GM19351 (cell line): ENCODE results near the gene GAPDHS.

Experiments used
- ATAC-seq: cut with Tn5 transposase; IDR thresholded peaks from one replicate; pipeline ENCODE4 v1.9.1; 2021; ENCODE audit warnings: mild to moderate bottlenecking, moderate library complexity; ENCODE audit not compliant: unreplicated experiment

Gene GAPDHS

DNA sequence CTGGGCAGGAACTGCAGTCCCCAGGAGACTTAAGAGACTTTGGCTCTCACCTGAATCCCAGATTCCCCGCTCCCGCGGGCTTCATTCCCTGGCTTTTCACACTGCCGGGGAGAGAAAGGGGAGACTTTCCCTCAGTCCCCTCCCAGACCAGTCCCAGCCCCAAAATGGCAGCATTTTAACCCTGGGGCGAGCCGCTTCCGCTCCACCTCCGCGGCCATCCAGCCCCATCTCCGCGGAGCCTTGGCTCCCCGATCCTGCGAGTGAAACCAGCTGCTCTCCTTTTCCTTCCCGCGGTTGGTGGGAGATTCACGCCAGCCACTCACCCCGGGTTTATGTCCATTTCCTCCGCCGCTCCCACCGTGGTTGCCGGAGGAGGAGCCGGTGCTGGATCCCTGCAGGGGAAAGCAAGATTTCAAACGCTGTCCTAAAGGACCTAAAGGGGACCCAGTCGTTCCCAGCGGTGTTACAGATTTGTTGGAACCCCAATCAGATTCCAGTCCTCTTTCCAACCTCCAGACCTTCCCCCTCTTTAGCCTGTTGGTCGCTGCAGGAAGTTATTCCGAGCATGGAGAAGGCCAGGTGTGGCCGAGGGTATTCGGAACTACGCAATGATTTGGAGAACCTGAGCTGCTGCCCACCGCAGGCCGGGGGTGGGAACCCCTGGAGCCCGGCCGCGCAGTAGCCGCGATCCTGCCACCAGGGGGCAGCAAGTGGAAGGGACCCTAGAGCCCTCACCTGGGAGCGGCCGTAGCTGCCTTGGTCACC, 23.2 kb upstream of the GAPDHS start:
- no peak for ATAC-seq

DNA sequence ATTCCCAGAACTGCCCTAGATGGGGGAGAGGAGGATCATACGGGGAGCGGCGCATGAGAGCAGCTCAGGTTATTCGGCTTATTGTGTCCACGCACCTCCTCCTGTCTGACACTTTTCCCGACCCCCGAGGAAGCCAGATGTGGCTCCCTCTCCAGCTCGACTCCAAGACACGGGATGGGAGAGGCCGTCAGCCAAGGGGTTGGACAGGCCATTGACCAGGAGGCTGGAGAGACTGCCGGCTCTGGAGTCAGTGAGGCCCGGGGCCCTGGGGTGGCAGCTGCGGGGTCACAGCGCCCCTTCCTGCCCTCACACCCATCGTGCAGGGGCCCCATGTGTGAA, 22.7 kb upstream of the GAPDHS start:
- ATAC-seq = no peak

DNA sequence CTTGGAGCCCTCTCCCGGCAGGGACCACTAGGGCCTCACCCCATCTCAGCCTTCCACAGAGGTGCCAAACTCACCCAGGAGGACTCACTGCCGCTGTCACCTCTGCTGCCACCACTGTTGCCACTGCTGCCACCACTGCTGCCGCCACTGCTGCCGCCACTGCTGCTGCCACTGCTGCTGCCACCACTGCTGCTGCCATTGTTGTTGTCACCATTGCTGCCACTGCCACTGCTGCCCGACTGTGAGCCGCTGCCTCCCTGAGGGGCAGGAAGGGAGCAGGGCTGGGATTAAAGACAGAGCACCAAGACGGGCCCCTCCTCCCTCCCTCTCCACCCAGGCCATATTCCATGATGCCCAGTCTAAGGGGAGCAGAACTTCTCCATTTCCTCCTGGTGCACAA, 21.9 kb upstream of the GAPDHS start:
- no peak for ATAC-seq

DNA sequence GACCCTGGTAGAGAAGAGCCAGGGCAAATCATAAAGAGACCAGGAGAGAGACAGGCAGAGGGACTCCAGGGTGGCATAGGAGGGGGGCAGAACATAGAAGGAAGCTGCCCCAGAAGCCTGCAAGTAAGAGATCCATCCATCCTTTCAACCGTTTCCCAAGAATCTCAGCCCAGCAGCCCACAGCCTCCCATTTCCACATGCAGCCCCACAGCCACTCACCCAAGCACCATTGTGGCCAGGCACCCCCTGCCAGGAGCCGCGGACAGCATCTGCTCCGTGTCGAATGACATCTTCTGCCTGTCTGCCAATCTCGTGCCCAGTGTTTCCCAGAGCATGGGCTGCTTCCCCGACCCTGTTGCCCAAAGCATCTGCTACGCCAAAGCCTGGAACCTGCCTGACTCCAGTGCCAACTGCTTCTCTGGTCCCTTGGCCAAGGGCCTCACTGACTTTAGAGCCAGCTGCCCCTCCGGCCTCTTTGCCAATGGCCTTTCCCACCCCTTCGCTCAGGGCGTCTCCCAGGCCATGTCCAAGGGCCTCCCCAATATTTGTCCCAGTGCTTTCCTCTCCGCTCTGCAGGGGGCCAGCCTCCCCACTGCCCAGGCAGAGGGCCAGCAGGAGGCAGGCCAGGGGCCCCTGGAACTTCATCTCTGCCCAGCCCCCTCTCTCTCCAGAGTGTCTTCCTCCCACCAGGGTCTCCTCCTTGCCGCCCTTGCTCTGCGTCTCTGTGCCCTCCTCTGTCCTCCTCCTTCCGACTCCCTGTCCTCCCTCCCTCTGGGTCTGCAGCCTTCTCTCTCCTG, 20.2 kb upstream of the GAPDHS start:
- no peak for ATAC-seq

DNA sequence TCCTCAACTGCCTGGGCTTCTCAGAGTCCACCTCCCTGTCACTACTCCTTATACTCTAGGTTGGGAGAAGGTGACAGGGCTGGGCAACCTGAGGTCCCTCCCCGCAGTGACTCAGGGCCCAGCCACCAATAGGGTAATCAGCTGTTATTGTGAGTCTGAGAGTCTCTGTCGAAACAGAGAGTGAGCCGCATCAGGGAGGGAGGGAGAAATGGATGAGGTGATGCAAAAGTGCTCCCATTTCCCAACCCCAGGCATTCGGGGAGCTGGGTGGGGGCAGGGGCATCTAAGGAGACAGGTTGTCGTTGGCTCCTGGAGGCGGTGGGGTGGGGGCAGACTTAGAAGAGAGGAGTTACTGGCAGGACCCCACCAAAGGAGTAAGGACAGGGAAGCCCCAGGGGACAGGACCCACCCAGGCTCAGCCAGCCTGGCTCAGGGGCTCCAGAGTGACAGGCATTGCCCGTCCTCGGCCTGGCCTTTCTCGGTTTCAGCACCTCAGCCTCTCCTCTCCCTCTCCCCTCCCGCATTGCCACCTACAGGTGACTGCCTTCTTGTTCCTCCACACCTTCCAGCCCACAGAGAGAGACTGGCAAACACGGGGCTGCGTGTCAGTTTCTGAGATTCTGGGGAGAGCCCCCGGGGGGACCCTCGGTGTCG, 19.5 kb upstream of the GAPDHS start, which contains the start of gene DMKN:
DMKN (minus strand) TSS at position 22 of the 654 bp plus-strand sequence. CDS start 174 bp downstream, outside the sequence.
- ATAC-seq = no peak

DNA sequence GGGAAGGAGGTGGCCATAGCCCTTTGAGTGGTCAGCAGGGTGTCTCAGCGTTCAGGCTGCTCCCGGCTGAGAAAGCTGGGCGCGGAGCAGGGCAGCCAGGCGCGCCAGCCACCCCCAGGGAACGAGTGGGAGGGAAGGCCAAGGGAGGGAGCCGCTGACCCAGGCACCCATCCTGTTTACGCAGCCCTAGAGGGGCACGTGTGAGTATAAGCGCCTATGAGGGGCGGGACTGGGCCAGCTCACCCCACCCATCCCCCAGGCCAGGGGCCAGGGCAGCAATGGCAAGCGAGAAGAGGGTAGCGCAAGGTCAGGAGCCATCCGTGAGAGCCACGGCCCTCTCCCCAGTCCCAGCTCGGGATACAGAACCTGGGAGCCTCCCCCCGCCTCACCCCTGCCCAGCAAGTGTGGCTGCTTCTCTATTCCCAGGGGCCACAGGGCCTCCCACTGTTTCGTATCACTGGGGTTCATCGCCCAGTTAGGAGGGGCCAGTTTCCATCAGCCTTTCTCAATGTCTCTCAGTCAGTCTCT, 18.9 kb upstream of the GAPDHS start:
- ATAC-seq = no peak

DNA sequence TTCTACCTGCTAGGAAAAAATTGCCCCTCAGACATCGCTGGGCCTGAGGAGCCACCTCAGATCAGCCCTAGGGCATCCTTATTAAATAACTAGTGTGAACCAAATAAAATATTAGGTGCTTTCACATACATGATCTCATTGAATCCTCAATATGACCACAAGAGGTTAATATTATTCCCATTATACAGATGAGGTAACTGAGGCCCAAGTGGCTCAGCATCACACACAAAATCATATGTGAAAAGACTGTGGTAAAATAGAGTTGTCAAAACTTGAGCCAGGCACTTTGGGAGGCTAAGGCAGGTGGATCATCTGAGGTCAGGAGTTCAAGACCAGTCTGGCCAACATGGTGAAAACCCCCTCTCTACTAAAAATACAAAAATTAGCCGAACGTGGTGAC, 16.9 kb upstream of the GAPDHS start:
- no peak for ATAC-seq

DNA sequence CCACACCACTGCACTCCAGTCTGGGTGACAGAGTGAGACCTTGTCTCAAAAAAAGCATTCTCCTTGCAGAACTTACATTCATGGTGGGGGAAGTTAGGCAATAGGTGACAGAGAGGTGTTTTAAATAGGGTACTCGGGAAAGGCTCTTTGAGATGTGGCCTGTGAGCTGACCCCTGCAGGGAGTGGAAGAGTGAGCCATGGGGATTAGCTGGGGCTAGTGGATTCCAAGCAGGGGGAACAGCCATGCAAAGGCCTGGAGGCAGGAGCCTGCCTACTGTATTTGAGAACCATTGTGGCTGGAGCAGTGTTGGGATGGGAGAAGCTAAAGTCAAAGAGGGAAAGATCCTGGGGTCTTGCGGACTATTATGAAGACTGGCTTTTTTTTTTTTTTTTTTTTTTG, 15.9 kb upstream of the GAPDHS start:
- ATAC-seq = no peak

DNA sequence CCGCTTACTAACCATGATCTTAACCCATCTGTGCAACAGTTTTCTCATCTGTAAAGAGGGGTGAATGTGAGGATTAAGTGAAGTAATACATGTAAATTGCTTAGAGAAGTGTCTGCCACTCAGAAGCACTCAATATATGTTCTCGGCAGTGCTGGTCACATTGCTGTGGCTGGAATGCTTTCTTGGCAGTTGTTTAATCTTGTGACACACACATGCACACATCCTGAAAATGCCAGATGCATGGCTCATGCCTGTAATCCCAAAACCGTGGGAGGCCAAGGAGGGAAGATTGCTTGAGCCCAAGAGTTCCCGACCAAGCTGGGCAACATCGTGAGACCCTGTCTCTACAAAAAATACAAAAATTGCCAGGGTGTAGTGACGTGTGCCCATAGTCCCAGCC, 14.9 kb upstream of the GAPDHS start:
- ATAC-seq = no peak

DNA sequence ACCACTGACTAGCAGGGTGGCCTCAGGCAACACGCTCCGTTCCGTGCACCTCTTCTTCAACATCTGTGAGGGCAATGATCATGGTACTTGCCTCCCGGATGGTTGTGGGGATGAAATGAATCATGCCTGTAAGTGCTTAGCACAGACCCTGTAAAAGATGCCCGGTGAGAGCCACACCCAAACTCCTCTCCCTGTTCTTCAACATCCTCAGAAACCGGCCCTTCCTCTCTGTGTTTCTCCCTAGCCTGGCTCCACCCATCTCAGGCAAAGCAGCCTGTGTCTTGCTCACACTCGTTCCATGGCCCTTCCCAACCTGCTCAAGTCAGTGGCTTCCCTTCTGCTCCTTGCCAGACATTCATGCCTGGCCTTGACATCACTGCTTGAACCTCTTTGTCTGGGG, 14.0 kb upstream of the GAPDHS start:
- no peak for ATAC-seq

DNA sequence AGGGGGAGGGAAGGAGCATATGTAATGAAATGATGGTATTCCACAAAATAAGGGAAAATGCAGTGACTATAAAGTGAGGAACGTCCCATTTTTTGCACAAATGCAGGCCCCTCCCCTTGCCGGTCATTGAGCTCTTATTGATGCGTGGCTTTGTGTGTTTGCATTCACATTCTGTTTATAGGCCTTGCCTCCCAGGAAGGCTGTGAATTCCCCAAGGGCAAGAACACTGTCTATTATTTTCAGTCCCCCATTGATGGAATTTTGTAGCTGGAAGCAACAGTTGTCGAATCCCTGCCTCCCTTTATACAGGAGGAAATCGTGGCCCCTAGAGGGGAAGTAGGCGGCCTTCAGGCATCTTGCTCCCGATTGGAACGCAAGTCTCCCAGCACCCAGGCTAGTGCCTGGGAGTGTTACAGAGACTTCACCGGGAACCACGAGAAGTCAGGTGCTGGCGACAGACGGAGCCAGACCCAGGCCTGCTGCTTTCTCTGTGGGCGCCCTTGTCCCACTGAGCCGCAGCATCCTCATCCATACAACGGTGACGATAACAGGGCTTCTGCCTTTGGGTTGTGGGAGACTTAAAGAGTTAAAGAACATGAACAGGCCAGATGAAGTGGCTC, 12.0 kb upstream of the GAPDHS start:
- no peak for ATAC-seq

DNA sequence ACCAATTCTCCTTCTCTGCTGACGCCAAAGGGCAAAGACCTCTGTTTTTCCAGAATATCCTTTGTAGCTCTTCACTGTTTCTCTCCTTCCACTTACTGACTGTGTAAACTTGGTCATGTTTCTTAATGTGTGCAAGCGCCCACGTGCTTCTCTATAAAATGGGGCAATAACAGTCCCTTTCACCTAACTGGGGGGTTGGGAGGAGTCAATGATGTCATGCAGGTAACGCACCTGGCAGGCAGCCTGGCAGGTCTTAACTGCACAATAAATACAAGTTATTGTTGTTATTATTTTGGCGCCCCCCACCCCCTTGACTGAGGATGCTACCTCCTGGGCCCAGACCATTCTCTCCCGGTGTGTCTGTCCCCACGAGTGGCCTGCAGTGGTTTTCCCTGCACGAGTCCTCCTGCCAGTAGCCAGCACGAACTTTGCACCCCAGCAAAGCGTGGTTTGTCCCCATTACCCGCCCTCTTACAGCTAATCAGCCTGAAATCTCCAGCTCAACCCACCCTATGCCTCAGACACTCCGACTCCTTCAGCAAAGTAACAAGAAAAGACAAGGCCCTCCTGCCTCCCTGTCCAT, 10.4 kb upstream of the GAPDHS start:
- no peak for ATAC-seq

DNA sequence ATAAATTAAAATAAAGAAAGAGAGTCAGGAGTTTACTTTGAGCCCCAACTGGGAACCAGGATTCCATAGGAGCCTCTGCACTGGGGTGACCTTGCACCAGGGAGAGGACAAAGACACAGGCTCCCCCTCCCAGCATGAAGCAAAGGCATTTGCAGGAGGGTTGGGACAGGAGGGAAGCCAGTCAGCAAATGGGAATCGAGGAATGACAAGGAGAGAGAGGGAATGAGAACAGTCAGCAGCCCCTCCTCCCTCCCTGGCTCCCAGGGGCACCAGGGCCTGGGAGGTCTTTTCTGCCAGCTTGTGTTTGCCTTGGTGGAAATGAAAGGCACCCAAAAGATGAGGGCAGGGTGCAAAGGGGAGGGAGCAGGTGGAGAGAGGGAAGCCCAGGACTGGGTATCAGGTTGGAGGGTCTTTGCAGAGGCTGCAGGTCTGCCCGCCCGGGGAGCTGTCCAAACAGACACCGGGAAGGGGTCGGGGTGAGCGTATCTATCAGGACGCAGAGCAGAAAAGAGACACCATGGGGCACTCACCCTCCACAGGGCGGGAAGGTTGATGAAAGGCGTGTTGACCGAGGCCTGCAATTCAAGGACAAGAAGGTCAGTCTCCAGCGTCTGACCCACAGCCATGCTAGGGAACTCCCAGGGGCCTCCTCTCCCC, 8.9 kb upstream of the GAPDHS start:
- ATAC-seq = no peak

DNA sequence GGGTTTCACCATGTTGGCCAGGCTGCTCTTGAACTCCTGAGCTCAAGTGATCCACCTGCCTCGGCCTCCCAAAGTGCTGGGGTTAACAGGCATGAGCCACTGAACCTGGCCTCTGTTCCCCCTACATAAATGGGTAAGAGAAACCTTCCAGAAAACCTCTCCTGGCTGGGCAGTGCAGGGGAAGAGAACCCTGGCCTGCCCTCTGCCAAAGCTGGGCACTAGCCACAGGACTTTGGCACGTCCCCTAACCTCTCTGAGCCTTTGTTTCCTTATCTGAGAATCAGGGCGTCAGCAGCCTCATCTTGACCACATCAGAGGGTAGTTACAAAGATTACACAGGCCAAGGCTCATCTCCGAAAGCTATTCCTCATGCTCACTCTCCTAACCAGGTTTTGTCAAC, 7.4 kb upstream of the GAPDHS start:
- ATAC-seq = no peak

DNA sequence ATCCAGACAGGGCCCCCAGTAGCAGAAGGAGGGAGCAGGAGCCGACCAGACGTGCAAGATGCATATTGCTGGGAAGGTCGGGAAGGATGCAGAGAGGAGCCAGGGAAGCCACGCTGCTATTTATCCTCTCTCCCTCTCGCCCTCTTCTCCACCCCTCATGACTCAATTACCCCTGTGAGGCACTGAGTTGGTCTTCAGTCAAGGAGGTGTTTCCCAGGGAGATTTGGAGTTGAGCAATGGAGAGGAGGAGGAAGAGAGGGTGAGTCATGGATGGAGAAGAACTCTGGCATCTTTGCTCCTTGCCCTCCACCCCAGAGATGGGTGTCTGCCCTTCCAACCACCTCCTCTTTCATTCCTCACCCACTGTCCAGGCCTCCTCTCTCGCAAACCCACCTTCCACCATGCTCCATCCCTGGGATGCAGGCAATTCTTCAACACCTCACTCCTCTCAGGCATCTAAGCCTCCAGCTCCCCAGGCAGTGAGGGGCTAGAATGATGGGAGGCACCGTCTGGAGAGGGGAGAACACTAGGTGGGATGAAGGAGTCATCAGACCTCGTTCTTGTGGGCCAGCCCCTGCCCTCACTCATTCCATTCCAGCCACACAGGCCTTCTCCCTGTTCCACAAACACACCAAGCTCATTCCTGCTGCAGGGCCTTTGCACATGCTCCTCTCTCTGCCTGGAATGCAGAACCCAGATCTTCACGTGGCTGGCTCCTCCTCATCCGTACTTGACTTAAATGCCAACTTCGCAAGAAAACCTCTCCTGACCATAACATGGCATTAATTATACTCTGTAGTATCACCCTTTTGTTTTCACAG, 4.8 kb upstream of the GAPDHS start, which contains the start of gene SBSN:
SBSN (minus strand) TSS at position 94 of the 821 bp plus-strand sequence; CDS start at position 64, 30 bp downstream.
- ATAC-seq = no peak

DNA sequence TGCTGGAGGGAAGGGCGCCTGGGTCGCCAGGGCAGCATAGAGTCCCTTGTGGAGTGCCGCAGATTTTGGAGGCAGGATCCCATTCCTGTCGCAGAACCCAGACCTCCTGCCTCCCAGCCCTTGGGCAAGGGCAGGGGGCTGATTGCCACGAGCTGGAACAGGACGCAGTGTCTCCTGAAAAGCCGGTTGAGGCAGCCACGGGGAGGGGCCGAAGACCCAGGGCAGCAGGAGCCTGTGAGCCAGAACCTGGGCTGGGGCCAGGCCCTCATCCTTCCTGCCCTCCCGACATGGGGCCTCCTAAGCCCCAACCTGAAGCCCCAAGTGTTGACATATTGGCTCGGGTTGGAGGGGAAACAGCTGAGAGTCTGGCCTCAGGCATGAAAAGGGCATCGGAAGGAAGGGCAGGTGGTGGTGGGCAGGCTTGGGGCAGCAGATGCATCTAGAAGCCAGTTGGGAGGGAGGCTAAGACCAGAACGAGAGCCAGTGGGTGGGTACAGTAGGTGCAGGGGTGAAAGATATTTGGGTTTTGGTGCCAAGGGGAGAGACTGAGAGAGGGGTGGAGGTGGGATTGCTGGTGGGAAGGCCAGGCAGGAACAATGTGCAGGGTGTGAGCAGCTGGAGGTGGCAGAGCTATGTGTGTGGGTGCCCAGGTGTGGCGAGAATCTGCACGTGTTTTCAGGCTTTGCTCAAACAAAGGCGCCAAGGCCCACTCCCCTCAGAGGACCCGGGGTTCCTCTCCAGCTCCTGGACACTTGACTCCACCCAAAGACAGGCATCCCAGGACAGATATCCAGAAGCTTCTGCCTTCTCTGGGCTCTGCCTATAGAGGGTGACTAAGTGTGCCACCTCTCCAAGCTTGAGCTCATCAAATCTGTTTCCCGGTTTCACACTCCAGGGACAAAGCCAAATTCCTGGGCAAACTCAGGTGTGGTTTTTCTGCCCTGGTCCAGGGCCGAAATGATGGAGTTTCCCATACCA, 3.7 kb upstream of the GAPDHS start:
- ATAC-seq = no peak

DNA sequence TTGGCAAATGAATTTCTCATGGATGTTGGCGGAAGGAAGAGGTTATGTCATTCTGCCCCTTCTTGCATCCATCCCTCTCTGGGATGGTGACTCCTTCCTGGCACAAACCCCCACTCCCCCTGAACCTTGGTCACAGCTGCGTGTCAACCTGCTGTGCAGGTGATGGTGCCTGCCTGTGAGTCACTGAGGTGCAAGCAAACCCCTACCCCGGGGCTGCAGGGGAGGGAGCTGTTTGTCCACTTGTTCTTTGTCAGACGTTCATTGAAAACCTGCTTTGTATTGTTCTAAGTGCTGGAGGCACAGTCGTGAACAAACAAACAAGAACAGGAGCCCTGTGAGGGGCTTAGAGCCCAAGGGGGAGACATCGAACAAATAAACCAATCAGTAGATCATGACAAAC, 2.0 kb upstream of the GAPDHS start:
- ATAC-seq = no peak

DNA sequence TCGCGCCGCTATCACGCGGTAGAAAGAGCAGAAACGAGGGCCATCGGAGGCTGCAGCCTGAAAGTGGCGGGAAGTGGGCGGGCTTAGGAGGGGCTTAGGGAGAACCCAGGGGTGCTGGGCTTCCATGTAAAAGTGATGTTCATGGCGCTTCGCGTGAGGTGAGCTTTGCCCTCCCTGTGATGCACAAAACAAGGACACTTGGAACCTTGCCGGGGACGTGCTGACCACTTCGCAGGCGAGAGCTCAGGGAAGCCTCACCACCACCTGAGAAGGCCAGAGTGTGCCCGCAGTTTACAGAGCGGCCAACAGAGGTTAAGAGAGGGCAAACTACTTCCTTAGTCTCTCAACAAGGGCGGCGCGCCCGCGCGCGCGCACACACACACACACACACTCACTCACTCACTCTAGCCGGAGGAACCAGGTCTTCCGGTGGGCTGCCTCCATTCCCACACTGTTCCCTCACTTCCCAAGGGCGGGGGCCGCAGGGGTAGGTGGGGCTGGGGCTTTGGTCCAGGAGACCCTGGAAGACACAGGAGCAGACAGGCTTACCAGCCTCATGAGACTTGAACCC, 651 bp downstream of the GAPDHS start:
- no peak for ATAC-seq
